Fibroblast of mammary gland (primary cell): ENCODE data around the gene DNAJB2.

Experiments
- DNase-seq: peaks from one replicate; pipeline ENCODE4 v3.0.0-alpha.2; 2010; ENCODE audit warnings: low read depth
- H3K4me3 ChIP-seq: 2 replicates; pipeline ENCODE4 v1.5.1; 2011; ENCODE audit warnings: low read depth, mild to moderate bottlenecking, low read length, moderate library complexity; ENCODE audit not compliant: control insufficient read depth
- CTCF ChIP-seq: conservative IDR thresholded peaks from 2 replicates; pipeline ENCODE4 v1.5.1; 2011; ENCODE audit warnings: low read depth, low read length, inconsistent platforms; ENCODE audit not compliant: control insufficient read depth, insufficient read depth

DNAJB2 gene

DNA sequence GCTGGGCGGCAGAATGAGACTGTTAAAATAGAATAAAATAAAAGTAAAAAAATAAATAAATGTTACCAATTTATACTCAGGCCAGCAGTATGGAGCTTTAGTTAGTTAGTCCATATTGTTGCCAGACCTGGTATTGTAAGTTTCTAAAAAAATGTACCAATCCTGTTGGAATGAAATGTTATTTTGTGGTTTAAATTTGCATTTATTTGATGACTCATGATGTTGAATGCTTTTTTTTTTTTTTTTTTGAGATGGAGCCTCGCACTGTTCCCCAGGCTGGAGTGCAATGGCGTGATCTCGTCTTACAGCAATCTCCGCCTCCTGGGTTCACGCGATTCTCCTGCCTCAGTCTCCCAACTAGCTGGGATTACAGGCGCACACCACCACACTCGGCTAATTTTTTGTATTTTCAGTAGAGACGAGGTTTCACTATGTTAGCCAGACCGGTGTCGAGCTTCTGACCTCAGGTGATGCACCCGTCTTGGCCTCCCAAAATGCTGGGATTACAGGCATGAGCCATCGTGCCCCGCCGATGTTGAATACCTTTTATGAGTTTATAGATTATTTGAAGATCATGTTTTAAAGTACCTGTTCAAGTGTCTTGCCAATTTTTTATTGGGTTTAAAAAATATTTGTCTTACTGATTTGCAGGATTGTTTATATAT lies 35.8 kb downstream of the DNAJB2 start:
- no peak for TF ChIP-seq CTCF
- no peak overlapping the region for H3K4me3 ChIP-seq
- DNase-seq: peak; percentile 48

GRCh38 chr2:219323434-219323833 lies 44.3 kb downstream of the DNAJB2 start:
- no peak for DNase-seq
- TF ChIP-seq CTCF: no peak
- no peak overlapping the region for H3K4me3 ChIP-seq

DNA sequence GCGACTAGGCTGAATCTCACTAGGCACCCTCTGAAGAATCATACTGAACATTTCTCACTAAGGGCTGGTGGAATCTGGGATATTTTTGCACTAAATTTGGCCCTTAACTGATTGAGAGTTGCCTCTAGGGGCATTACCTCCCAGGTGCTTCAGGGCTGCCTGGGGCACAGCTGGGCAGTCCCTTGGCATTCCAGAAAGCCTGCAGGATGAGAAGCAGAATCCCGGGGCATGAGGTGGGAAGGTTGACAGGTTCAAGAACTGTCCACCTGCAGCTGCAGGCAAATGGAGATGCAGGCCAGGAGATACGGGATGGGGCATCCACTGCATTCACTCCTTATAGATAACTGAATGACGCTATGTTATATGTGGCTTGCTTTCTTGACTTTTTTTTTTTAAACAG lies 46.0 kb downstream of the DNAJB2 start:
- H3K4me3 ChIP-seq: no peak overlapping the region
- no peak for TF ChIP-seq CTCF
- no peak for DNase-seq

DNA sequence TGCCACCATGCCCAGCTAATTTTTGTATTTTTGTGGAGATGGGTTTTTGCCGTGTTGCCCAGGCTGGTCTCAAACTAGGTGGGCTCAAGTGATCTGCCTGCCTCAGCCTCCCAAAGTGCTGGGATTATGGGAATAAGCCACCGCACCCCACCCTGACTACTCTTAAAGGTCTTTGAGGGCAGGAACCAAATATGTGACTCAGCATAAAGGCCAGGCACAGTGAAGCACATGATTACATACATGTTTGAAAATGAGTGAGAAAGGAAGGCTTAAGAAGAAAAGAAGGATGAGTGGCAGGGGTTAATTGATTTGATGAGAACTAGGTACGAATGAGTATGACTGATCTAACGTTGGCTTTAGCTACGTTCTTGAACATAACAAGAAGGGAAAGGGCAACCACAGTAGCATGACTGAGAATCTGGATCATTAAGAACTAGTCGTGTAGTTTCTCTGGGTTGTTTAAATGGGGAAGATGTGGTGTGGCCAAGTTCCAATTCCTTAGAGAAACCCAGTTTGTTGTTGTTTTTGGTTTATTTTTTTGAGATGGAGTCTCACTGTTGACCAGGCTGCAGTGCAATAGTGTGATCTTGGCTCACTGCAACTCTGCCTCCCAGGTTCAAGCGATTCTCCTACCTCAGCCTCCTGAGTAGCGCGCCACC lies 46.6 kb downstream of the DNAJB2 start:
- no peak overlapping the region for H3K4me3 ChIP-seq
- TF ChIP-seq CTCF: no peak
- DNase-seq: no peak

DNA sequence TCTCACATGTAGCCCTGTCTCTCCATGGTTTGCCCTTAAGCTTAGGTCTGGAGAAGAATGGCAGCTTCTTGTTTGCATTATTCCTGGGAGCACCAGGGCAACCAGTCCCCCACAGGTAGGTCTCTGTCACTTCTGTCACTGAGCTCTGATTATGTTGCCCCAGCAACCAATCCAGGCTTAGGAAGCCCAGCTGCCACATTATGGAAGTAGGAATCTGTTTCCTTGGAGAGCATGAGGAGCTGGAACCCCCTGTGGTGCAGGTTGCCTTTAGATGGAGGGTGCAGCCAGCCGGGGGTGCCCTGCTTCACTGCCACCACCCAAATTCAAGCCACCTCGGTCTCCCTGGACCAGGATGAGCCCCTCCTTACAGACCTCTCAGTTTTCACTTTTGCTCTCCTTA lies 48.6 kb downstream of the DNAJB2 start:
- H3K4me3 ChIP-seq: no peak overlapping the region
- no peak for DNase-seq
- no peak for TF ChIP-seq CTCF

- no peak for TF ChIP-seq CTCF
- H3K4me3 ChIP-seq: no peak overlapping the region
- peak; percentile 13 for DNase-seq
Measured at GRCh38 chr2:219331560-219332213, 52.5 kb downstream of the DNAJB2 start.
